Measurements from ENCODE around the gene NLGN2.

The NLGN2 gene

GRCh38 chr17:7396147-7396546 lies 11.5 kb upstream of the NLGN2 start:
- POLR2A ChIA-PET (ENCODE audit: low non-redundant PET) = no interaction called here
- peak overlapping the region; percentile 19; the same call in 1 of the 2 replicates for H3K27ac ChIP-seq
- TF ChIP-seq CTCF (conservative IDR thresholded peaks at IDR 0.05; ENCODE audit: low read depth) = no peak
- CTCF ChIA-PET = no interaction called here
- DNase-seq (ENCODE audit: low spot score) = no peak

GRCh38 chr17:7398612-7399011 lies 9.0 kb upstream of the NLGN2 start:
- H3K27ac ChIP-seq = no peak overlapping the region
- ChIA-PET POLR2A (ENCODE audit: low non-redundant PET) (no interaction called here), CTCF (no interaction called here)
- TF ChIP-seq CTCF (conservative IDR thresholded peaks at IDR 0.05; ENCODE audit: low read depth) = no peak
- DNase-seq (ENCODE audit: low spot score) = no peak

GRCh38 chr17:7403043-7403726 lies 4.5 kb upstream of the NLGN2 start:
- DNase-seq (ENCODE audit: low spot score) = no peak
- peak overlapping the region; percentile 88 for H3K27ac ChIP-seq
- no peak for TF ChIP-seq CTCF (conservative IDR thresholded peaks at IDR 0.05; ENCODE audit: low read depth)
- POLR2A ChIA-PET (ENCODE audit: low non-redundant PET) = interaction anchor here (0.5 to 1.1 kb wide), 2 partner anchors 9 to 78 kb away, joined by 3 to 13 read pairs; partner anchors contain the start of gene PLSCR3
- CTCF ChIA-PET = interaction anchor here (1.1 to 1.6 kb wide), 4 partner anchors 33 to 52 kb away, joined by 3 to 8 read pairs (median 5); no protein-coding TSS in a partner anchor

GRCh38 chr17:7403727-7403976 lies 4.0 kb upstream of the NLGN2 start:
- ChIA-PET POLR2A (ENCODE audit: low non-redundant PET) (interaction anchor here (0.5 to 1.1 kb wide), 5 partner anchors 9 to 79 kb away, joined by 3 to 13 read pairs (median 3); partner anchors contain the start of genes PLSCR3 and TMEM102), CTCF (interaction anchor here (0.6 to 1.3 kb wide), 4 partner anchors 33 to 68 kb away, joined by 3 to 7 read pairs (median 3); no protein-coding TSS in a partner anchor)
- DNase-seq (ENCODE audit: low spot score) = peak; percentile 64
- H3K27ac ChIP-seq = peak overlapping the region; percentile 88
- TF ChIP-seq CTCF (conservative IDR thresholded peaks at IDR 0.05; ENCODE audit: low read depth) = no peak

GRCh38 chr17:7403977-7404736 lies 3.5 kb upstream of the NLGN2 start, which contains the start of gene TMEM256:
TMEM256 (minus strand) TSS chr17:7404097; CDS start chr17:7404084, 13 bp downstream.
- no peak for TF ChIP-seq CTCF (conservative IDR thresholded peaks at IDR 0.05; ENCODE audit: low read depth)
- ChIA-PET POLR2A (ENCODE audit: low non-redundant PET) (interaction anchor here (0.6 to 1.1 kb wide), 5 partner anchors 10 to 81 kb away, joined by 3 to 13 read pairs (median 3); partner anchors contain the start of genes PLSCR3 and TMEM102), CTCF (interaction anchor here (0.6 to 1.3 kb wide), 4 partner anchors 33 to 69 kb away, joined by 3 to 7 read pairs (median 3); no protein-coding TSS in a partner anchor)
- H3K27ac ChIP-seq = peak within 1 kb of the TSS; percentile 88
- peak; percentile 97 for DNase-seq (ENCODE audit: low spot score)

- no peak for DNase-seq (ENCODE audit: low spot score)
- no peak for TF ChIP-seq CTCF (conservative IDR thresholded peaks at IDR 0.05; ENCODE audit: low read depth)
- ChIA-PET POLR2A (ENCODE audit: low non-redundant PET) (interaction anchor here (0.6 to 1.1 kb wide), 5 partner anchors 11 to 115 kb away, joined by 3 to 13 read pairs (median 3); partner anchors contain the start of genes PLSCR3 and TMEM102), CTCF (interaction anchor here (1.3 kb wide), 1 partner anchor 32 kb away, joined by 7 read pairs; no protein-coding TSS in a partner anchor)
- peak overlapping the region; percentile 88 for H3K27ac ChIP-seq
Observed at GRCh38 chr17:7404737-7405349, 2.8 kb upstream of the NLGN2 start.
